ENCODE results near the gene ARL8B.

Gene ARL8B

GRCh38 chr3:5155241-5155640 lies 33.1 kb downstream of the ARL8B start:
- Histone ChIP-seq H3K27me3 (ENCODE audit: insufficient read depth, poor library complexity, severe bottlenecking) (no peaks in the 10 kb centered on the region), H3K4me3 (replicated peaks; ENCODE audit: insufficient read depth, low read length) (no peak overlapping the region), H3K27ac (replicated peaks) (no peak overlapping the region)
- TF ChIP-seq, protein P1, sequence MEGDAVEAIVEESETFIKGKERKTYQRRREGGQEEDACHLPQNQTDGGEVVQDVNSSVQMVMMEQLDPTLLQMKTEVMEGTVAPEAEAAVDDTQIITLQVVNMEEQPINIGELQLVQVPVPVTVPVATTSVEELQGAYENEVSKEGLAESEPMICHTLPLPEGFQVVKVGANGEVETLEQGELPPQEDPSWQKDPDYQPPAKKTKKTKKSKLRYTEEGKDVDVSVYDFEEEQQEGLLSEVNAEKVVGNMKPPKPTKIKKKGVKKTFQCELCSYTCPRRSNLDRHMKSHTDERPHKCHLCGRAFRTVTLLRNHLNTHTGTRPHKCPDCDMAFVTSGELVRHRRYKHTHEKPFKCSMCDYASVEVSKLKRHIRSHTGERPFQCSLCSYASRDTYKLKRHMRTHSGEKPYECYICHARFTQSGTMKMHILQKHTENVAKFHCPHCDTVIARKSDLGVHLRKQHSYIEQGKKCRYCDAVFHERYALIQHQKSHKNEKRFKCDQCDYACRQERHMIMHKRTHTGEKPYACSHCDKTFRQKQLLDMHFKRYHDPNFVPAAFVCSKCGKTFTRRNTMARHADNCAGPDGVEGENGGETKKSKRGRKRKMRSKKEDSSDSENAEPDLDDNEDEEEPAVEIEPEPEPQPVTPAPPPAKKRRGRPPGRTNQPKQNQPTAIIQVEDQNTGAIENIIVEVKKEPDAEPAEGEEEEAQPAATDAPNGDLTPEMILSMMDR (IDR thresholded peaks at IDR 0.05; ENCODE audit: insufficient read depth, low read length): no peak
- TF ChIP-seq GABPA (IDR thresholded peaks at IDR 0.05; ENCODE audit: low read depth): no peak
- TF ChIP-seq POLR2AphosphoS5 (IDR thresholded peaks at IDR 0.05; ENCODE audit: low read depth): no peak
- no peak for TF ChIP-seq SPI1 (IDR thresholded peaks at IDR 0.05; ENCODE audit: borderline replicate concordance, low read depth)
- TF ChIP-seq, protein P2, sequence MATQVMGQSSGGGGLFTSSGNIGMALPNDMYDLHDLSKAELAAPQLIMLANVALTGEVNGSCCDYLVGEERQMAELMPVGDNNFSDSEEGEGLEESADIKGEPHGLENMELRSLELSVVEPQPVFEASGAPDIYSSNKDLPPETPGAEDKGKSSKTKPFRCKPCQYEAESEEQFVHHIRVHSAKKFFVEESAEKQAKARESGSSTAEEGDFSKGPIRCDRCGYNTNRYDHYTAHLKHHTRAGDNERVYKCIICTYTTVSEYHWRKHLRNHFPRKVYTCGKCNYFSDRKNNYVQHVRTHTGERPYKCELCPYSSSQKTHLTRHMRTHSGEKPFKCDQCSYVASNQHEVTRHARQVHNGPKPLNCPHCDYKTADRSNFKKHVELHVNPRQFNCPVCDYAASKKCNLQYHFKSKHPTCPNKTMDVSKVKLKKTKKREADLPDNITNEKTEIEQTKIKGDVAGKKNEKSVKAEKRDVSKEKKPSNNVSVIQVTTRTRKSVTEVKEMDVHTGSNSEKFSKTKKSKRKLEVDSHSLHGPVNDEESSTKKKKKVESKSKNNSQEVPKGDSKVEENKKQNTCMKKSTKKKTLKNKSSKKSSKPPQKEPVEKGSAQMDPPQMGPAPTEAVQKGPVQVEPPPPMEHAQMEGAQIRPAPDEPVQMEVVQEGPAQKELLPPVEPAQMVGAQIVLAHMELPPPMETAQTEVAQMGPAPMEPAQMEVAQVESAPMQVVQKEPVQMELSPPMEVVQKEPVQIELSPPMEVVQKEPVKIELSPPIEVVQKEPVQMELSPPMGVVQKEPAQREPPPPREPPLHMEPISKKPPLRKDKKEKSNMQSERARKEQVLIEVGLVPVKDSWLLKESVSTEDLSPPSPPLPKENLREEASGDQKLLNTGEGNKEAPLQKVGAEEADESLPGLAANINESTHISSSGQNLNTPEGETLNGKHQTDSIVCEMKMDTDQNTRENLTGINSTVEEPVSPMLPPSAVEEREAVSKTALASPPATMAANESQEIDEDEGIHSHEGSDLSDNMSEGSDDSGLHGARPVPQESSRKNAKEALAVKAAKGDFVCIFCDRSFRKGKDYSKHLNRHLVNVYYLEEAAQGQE (IDR thresholded peaks at IDR 0.05; ENCODE audit: insufficient replicate concordance, low read depth): no peak
- no peak for DNase-seq (ENCODE audit: low read depth in 1 of 2, low spot score in 1 of 2)

- no peak overlapping the region for H3K27ac ChIP-seq (replicated peaks)
- H3K4me3 ChIP-seq (replicated peaks; ENCODE audit: insufficient read depth, low read length): no peak overlapping the region
- DNase-seq (ENCODE audit: low read depth in 1 of 2, low spot score in 1 of 2): no peak
- no peaks in the 10 kb centered on the region for H3K27me3 ChIP-seq (ENCODE audit: insufficient read depth, poor library complexity, severe bottlenecking)
- TF ChIP-seq POLR2AphosphoS5 (IDR thresholded peaks at IDR 0.05; ENCODE audit: low read depth): no peak
- TF ChIP-seq, protein P1 (IDR thresholded peaks at IDR 0.05; ENCODE audit: insufficient read depth, low read length): no peak
- TF ChIP-seq SPI1 (IDR thresholded peaks at IDR 0.05; ENCODE audit: borderline replicate concordance, low read depth): no peak
- TF ChIP-seq GABPA (IDR thresholded peaks at IDR 0.05; ENCODE audit: low read depth): no peak
- TF ChIP-seq, protein P2 (IDR thresholded peaks at IDR 0.05; ENCODE audit: insufficient replicate concordance, low read depth): no peak
Measured at GRCh38 chr3:5160321-5160720, 38.2 kb downstream of the ARL8B start.

- DNase-seq (ENCODE audit: low read depth in 1 of 2, low spot score in 1 of 2): no peak
- no peak for TF ChIP-seq SPI1 (IDR thresholded peaks at IDR 0.05; ENCODE audit: borderline replicate concordance, low read depth)
- H3K27me3 ChIP-seq (ENCODE audit: insufficient read depth, poor library complexity, severe bottlenecking): no peaks in the 10 kb centered on the region
- H3K4me3 ChIP-seq (replicated peaks; ENCODE audit: insufficient read depth, low read length): no peak overlapping the region
- H3K27ac ChIP-seq (replicated peaks): no peak overlapping the region
Measured at GRCh38 chr3:5160940-5161858, 39.1 kb downstream of the ARL8B start.

DNA sequence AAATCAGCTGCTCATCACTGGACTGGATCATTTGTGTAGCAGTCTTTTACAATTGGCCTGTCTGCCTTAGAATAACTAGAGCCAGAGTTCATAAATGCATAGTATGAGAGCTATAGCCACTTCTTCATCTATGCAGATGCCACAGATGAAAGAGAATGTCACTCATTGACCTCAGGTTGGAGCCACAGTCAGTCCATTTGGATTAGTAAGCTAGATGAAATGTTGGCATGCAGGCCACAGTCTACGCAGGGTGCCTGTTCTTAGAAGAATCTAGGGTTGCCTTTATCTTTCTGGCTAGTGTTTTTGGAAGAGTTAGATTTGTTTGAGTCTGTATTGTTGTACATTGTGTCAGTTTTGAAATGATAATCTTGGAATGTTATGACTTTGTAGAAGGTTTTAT lies 40.0 kb downstream of the ARL8B start:
- no peak for DNase-seq (ENCODE audit: low read depth in 1 of 2, low spot score in 1 of 2)
- Histone ChIP-seq H3K27ac (replicated peaks) (no peak overlapping the region), H3K27me3 (ENCODE audit: insufficient read depth, poor library complexity, severe bottlenecking) (no peaks in the 10 kb centered on the region), H3K4me3 (replicated peaks; ENCODE audit: insufficient read depth, low read length) (no peak overlapping the region)
- TF ChIP-seq POLR2AphosphoS5 (IDR thresholded peaks at IDR 0.05; ENCODE audit: low read depth): no peak
- TF ChIP-seq, protein P2 (IDR thresholded peaks at IDR 0.05; ENCODE audit: insufficient replicate concordance, low read depth): no peak
- TF ChIP-seq GABPA (IDR thresholded peaks at IDR 0.05; ENCODE audit: low read depth): no peak
- TF ChIP-seq SPI1 (IDR thresholded peaks at IDR 0.05; ENCODE audit: borderline replicate concordance, low read depth): no peak
- TF ChIP-seq, protein P1 (IDR thresholded peaks at IDR 0.05; ENCODE audit: insufficient read depth, low read length): no peak

Data from HL-60 (cell line).